SK-N-SH treated with all-trans-retinoic acid at 6 μM for 48 hours (cell line): ENCODE measurements around the gene CDC6.

ENCODE experiments used
- CSDC2 ChIP-seq: fragments of 250-450 bp; sonication (Bioruptor Pico); IDR thresholded peaks from 2 replicates; pipeline ENCODE4 v1.5.0; 2020; ENCODE audit warnings: mild to moderate bottlenecking, moderate library complexity
- CSRNP3 ChIP-seq: fragments of 250-450 bp; sonication (Bioruptor Pico); IDR thresholded peaks from 2 replicates; pipeline ENCODE4 v1.5.1; 2021; ENCODE audit warnings: mild to moderate bottlenecking, moderate library complexity
- ESRRG ChIP-seq: fragments of 250-450 bp; sonication (Bioruptor Pico); IDR thresholded peaks from 2 replicates; pipeline ENCODE4 v1.6.1; 2021; ENCODE audit warnings: mild to moderate bottlenecking
- PATZ1 ChIP-seq: fragments of 250-450 bp; sonication (Bioruptor Pico); IDR thresholded peaks from 2 replicates; pipeline ENCODE4 v1.8.0; 2020; ENCODE audit warnings: mild to moderate bottlenecking, moderate library complexity, borderline replicate concordance
- POU6F1 ChIP-seq: fragments of 250-450 bp; sonication (Bioruptor Pico); IDR thresholded peaks from 2 replicates; pipeline ENCODE4 v1.8.0; 2021; ENCODE audit warnings: low read depth, mild to moderate bottlenecking, moderate library complexity, borderline replicate concordance
- TF ChIP-seq, protein P1 (sequence below): fragments of 250-450 bp; sonication (Bioruptor Pico); IDR thresholded peaks from 2 replicates; pipeline ENCODE4 v1.5.1; 2020; ENCODE audit warnings: low read depth, mild to moderate bottlenecking, moderate library complexity

GRCh38 chr17:40309949-40310510 lies 22.4 kb downstream of the CDC6 start:
- no peak for TF ChIP-seq CSRNP3
- TF ChIP-seq, protein P1, sequence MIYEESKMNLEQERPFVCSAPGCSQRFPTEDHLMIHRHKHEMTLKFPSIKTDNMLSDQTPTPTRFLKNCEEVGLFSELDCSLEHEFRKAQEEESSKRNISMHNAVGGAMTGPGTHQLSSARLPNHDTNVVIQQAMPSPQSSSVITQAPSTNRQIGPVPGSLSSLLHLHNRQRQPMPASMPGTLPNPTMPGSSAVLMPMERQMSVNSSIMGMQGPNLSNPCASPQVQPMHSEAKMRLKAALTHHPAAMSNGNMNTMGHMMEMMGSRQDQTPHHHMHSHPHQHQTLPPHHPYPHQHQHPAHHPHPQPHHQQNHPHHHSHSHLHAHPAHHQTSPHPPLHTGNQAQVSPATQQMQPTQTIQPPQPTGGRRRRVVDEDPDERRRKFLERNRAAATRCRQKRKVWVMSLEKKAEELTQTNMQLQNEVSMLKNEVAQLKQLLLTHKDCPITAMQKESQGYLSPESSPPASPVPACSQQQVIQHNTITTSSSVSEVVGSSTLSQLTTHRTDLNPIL (CRISPR knock-in tag), result no peak
- no peak for TF ChIP-seq PATZ1 (CRISPR knock-in tag)
- no peak for TF ChIP-seq POU6F1 (CRISPR knock-in tag)
- TF ChIP-seq CSDC2, result no peak
- TF ChIP-seq ESRRG (CRISPR knock-in tag), result no peak
